Ectodermal cell (in vitro differentiated cells): ENCODE data around the gene CHP2.

Experiments
- H3K27ac ChIP-seq: 2 replicates; pipeline ENCODE4 v1.7.0; 2013; ENCODE audit warnings: mild to moderate bottlenecking, low read depth, low read length; ENCODE audit not compliant: insufficient read depth, poor library complexity, severe bottlenecking
- H3K27me3 ChIP-seq: 2 replicates; pipeline ENCODE4 v1.7.0; 2013; ENCODE audit warnings: mild to moderate bottlenecking, low read length; ENCODE audit not compliant: insufficient read depth, control insufficient read depth, poor library complexity, severe bottlenecking
- H3K36me3 ChIP-seq: one replicate; pipeline ENCODE4 v1.7.0; 2013; ENCODE audit warnings: low read length; ENCODE audit not compliant: control insufficient read depth, insufficient read depth
- H3K4me1 ChIP-seq: one replicate; pipeline ENCODE4 v1.7.0; 2013; ENCODE audit warnings: low read length; ENCODE audit not compliant: control insufficient read depth, insufficient read depth
- H3K4me3 ChIP-seq: 2 replicates; pipeline ENCODE4 v1.7.0; 2013; ENCODE audit warnings: low read depth, low read length, control low read depth; ENCODE audit not compliant: insufficient read depth
- H3K9me3 ChIP-seq: 2 replicates; pipeline ENCODE4 v1.7.0; 2013; ENCODE audit warnings: mild to moderate bottlenecking, low read length, moderate library complexity; ENCODE audit not compliant: control insufficient read depth
- WGBS, 2 experiments: methylation state at CpG; one replicate each; pipeline ENCODE4 v1.1.7; 2013; ENCODE audit warnings: missing lambda C conversion rate in 2 of 2; 5-methylcytosine and 5-hydroxymethylcytosine counted together

The CHP2 gene

DNA sequence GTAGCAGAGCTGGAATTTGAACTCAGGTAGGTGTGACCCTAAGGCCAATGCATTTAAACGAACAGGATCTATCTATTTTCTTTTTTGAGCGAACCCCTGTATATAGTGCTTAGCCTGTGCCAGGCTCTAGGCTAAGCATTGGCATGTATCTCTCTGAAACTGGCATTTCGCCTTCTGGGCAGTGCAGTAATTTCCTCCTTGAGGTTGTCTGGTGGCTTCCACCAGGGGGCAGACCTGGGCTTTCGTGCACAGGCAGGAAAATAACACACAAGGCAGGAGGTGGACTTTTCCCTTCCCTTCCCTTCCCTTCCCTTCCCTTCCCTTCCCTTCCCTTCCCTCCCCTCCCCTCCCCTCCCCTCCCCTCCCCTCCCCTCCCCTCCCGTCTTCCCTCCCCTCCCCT is 46.6 kb downstream of the CHP2 start:
- Histone ChIP-seq H3K36me3 (no peaks in the 10 kb centered on the region), H3K4me3 (no peak overlapping the region), H3K9me3 (no peaks in the 10 kb centered on the region), H3K4me1 (no peaks in the 10 kb centered on the region), H3K27me3 (no peaks in the 10 kb centered on the region), H3K27ac (no peak overlapping the region)
- 27 to 36% methylated on average over 4 of the region's 5 CpGs for WGBS, 2 experiments

DNA sequence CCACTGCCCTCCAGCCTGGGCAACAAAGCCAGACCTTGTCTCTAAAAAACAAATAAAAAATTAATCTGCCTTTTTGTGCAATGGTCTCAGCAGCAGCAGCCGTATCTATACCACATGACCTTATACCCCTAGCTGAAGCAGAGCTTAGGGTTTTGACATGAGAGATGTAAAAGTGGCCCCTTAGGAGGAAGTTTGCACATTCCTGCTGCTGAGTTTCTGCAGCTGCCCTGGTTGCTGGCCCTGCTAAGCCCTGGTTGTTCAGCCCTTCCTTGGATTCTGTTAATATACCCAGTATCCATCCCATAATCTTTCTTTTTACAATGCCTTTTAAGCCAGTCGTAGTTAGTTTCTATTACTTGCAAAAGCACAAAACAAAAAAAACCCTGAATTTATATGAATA is 48.0 kb downstream of the CHP2 start:
- Histone ChIP-seq H3K27ac (no peak overlapping the region), H3K4me3 (no peak overlapping the region), H3K4me1 (no peaks in the 10 kb centered on the region), H3K9me3 (no peaks in the 10 kb centered on the region), H3K36me3 (no peaks in the 10 kb centered on the region), H3K27me3 (no peaks in the 10 kb centered on the region)
- 88 to 94% methylated on average over 1 of the region's 2 CpGs for WGBS, 2 experiments

DNA sequence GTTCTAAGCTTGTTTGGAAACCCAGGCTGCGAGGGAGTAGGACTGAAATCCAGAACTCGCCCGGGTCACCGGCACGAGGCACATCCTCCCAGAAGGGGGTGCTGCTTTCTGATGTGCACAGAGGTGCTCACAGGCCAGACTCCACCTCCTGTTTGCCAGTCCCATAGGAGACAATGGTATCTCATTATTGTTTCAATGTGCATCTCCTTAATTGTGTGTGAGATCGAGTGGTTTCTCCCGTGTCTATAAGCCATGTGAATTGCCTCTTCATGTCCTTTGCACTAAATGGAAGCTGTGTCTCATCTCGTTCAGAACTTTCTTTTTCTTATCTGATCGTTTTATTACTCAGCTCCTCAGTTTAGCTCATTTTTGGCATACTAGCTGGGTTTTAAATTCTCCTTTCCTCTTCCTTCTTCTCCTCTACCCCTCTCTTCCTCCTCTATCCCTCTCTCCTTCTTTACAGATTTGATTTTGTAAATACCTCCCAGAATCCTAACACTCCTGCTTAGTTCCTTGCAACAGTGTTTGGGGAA is 48.8 kb downstream of the CHP2 start:
- no peaks in the 10 kb centered on the region for H3K9me3 ChIP-seq
- no peaks in the 10 kb centered on the region for H3K36me3 ChIP-seq
- 32 to 34% methylated on average over 9 of the region's 9 CpGs for WGBS, 2 experiments
- H3K4me1 ChIP-seq = no peaks in the 10 kb centered on the region
- H3K4me3 ChIP-seq = no peak overlapping the region
- H3K27ac ChIP-seq = no peak overlapping the region
- H3K27me3 ChIP-seq = no peaks in the 10 kb centered on the region

DNA sequence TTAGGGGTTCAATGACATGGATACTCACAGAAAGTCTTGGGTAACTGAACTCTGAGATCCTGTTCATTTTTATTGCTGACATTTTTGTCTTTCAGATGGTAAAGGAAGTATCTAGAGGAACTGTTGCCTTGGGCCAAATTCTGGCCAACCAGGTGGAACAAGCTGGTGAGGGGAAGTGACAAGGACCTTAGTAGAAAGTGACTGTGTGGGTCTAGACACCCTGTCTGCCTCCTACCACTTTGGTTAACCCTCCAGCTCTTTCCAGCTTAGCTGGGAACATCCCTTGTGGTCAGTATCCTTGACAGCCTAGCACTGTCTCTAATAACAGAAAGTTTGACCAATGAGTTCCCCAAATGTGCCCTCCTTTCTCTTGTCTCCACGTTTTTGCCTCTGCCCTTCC is 52.2 kb downstream of the CHP2 start:
- H3K36me3 ChIP-seq = no peaks in the 10 kb centered on the region
- 82 to 83% methylated on average over 1 of the region's 1 CpG for WGBS, 2 experiments

More for the DNA sequence above, 52.2 kb downstream of the CHP2 start:
- Histone ChIP-seq H3K27me3 (no peaks in the 10 kb centered on the region), H3K9me3 (no peaks in the 10 kb centered on the region), H3K4me1 (no peaks in the 10 kb centered on the region), H3K4me3 (no peak overlapping the region), H3K27ac (no peak overlapping the region)
